Activated CD4-positive, CD25-positive, alpha-beta regulatory T cell treated with anti-CD3 and anti-CD28 coated beads, Interleukin-2, amount 50 U/mL, for 16 hours (primary cell): ENCODE data around the gene FAM187B.
"Not testable (repeated sequence)": the region's sequence is repeated elsewhere in the genome, so short reads cannot be mapped to it uniquely, and the experiment has no call there.

Experiments
- DNase-seq: peaks from one replicate; pipeline ENCODE4 v3.0.0-alpha.2; 2020; ENCODE audit warnings: low read depth, low spot score

Gene FAM187B

GRCh38 chr19:35262101-35262761, 33.7 kb upstream of the FAM187B start:
- no peak for DNase-seq

GRCh38 chr19:35261356-35262100, 33.0 kb upstream of the FAM187B start:
- no peak for DNase-seq

- no peak for DNase-seq
Measured at GRCh38 chr19:35260694-35261304, 32.3 kb upstream of the FAM187B start.

GRCh38 chr19:35257113-35257461, 28.5 kb upstream of the FAM187B start:
- DNase-seq: no peak

- no peak for DNase-seq
Measured at GRCh38 chr19:35256566-35256965, 28.0 kb upstream of the FAM187B start.

- no peak for DNase-seq
Measured at GRCh38 chr19:35254341-35255297, 26.1 kb upstream of the FAM187B start.

- DNase-seq: no peak
Measured at GRCh38 chr19:35253316-35254286, 25.1 kb upstream of the FAM187B start.

- DNase-seq: no peak
Measured at GRCh38 chr19:35251456-35251855, 22.9 kb upstream of the FAM187B start.

- DNase-seq: no peak
Measured at GRCh38 chr19:35249848-35250711, 21.5 kb upstream of the FAM187B start.

GRCh38 chr19:35249146-35249847, 20.8 kb upstream of the FAM187B start:
- no peak for DNase-seq

- DNase-seq: peak; percentile 37
Measured at GRCh38 chr19:35248310-35249145, 20.0 kb upstream of the FAM187B start, which contains the start of gene LSR. Gene LSR (plus strand): TSS chr19:35249002. CDS start chr19:35249023, 21 bp downstream.

- DNase-seq: no peak
Measured at GRCh38 chr19:35247526-35248309, 19.2 kb upstream of the FAM187B start.

GRCh38 chr19:35246466-35247092, 18.0 kb upstream of the FAM187B start:
- no peak for DNase-seq

GRCh38 chr19:35241417-35241816, 12.9 kb upstream of the FAM187B start:
- no peak for DNase-seq

- no peak for DNase-seq
Measured at GRCh38 chr19:35240327-35240726, 11.8 kb upstream of the FAM187B start.

- not testable (repeated sequence) for DNase-seq
Measured at GRCh38 chr19:35239597-35239996, 11.1 kb upstream of the FAM187B start.
